Stomach (tissue), 4 donors: Measurements from ENCODE around the gene SMPD2.

Experiments
- EP300 ChIP-seq: sonication (generic); formaldehyde crosslinking; IDR thresholded peaks from one replicate; pipeline ENCODE4 v1.6.1; 2017; ENCODE audit warnings: antibody characterized with exemption
- POLR2A ChIP-seq, 4 donors: fragments of 450-650 bp; IDR thresholded peaks; one replicate each; pipeline ENCODE4 v1.6.1; 2016; ENCODE audit warnings: antibody characterized with exemption in 4 of 4, control low read depth in 2 of 4, mild to moderate bottlenecking in 1 of 4, moderate library complexity in 1 of 4
- POLR2AphosphoS5 ChIP-seq, 3 donors: sonication (generic); formaldehyde crosslinking; IDR thresholded peaks; one replicate each; pipeline ENCODE4 v1.6.1; 2016; ENCODE audit warnings: antibody characterized with exemption in 3 of 3
- TF ChIP-seq, protein P1 (sequence below), 7 experiments: fragments of 450-650 bp in 4 of 7; fragments of 200-600 bp in 3 of 7; sonication (generic) in 3 of 7; IDR thresholded peaks; one replicate each; pipeline ENCODE4 v1.5.1; 2016 to 2019; ENCODE audit warnings: antibody characterized with exemption in 7 of 7, control low read depth in 2 of 7, mild to moderate bottlenecking in 1 of 7

DNA sequence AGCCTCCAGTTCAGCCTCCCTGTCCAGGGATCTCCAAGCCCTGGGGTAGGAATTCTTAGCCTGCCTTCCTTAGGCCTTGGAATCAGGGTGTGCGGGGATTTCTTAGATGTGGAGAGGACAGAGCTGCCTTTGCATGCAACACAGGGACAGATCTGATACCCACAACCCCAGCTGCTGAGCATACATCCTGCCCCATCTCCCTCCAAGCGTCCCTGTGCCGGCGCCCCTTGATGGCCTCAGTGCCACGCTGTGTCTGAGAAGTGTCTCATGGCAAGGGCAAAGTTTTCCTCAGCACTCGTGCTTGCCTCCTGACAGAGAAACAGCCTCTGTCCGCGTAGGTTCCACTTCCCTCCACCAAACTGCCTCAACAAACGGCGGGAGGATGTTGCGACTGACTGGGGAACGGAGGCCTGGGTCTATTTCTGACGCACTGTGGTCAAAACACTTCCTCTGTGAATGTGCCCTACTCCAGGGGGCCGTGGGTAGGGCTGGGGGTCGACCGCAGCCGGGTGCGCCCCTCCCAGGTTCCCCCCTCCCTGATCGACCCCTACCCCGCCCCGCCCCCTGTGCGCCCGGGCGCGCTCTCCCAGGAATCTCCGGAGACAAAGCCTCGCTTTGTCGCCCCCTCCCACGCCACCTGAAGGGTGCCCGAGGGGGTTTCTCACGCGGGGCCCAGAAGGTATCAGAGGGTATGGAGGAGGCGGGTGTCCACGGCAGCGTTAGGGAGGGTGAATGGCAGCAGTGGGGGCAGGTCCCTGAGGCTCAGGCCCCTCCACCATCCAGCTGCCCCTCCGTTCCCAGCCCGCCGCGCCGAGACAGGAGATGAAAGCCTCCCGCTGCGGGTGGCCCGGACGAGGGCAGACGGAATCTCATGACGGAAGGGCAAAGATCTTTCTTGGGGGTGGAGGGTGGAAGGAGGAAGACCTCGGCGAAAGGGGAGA is 14.2 kb downstream of the SMPD2 start:
- TF ChIP-seq EP300 (no peak), POLR2A (IDR thresholded peaks at IDR 0.05) (no peak), POLR2AphosphoS5 (IDR thresholded peaks at IDR 0.05) (peak in 2 of 3 donors; percentile 34 to 62)
- TF ChIP-seq, protein P1, sequence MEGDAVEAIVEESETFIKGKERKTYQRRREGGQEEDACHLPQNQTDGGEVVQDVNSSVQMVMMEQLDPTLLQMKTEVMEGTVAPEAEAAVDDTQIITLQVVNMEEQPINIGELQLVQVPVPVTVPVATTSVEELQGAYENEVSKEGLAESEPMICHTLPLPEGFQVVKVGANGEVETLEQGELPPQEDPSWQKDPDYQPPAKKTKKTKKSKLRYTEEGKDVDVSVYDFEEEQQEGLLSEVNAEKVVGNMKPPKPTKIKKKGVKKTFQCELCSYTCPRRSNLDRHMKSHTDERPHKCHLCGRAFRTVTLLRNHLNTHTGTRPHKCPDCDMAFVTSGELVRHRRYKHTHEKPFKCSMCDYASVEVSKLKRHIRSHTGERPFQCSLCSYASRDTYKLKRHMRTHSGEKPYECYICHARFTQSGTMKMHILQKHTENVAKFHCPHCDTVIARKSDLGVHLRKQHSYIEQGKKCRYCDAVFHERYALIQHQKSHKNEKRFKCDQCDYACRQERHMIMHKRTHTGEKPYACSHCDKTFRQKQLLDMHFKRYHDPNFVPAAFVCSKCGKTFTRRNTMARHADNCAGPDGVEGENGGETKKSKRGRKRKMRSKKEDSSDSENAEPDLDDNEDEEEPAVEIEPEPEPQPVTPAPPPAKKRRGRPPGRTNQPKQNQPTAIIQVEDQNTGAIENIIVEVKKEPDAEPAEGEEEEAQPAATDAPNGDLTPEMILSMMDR (IDR thresholded peaks at IDR 0.05), result no peak
